Activated CD8-positive, alpha-beta memory T cell treated with anti-CD3 and anti-CD28 coated beads, Interleukin-2, amount 50 U/mL, for 1 hour (primary cell): Measurements from ENCODE around the gene NSMF.
A peak's percentile ranks its signal among the peaks of the same experiment; 100 is the strongest.

ENCODE experiments used
- DNase-seq: peaks from one replicate; pipeline ENCODE4 v3.0.0-alpha.2; 2020; ENCODE audit errors: extremely low read depth

The NSMF gene

DNA sequence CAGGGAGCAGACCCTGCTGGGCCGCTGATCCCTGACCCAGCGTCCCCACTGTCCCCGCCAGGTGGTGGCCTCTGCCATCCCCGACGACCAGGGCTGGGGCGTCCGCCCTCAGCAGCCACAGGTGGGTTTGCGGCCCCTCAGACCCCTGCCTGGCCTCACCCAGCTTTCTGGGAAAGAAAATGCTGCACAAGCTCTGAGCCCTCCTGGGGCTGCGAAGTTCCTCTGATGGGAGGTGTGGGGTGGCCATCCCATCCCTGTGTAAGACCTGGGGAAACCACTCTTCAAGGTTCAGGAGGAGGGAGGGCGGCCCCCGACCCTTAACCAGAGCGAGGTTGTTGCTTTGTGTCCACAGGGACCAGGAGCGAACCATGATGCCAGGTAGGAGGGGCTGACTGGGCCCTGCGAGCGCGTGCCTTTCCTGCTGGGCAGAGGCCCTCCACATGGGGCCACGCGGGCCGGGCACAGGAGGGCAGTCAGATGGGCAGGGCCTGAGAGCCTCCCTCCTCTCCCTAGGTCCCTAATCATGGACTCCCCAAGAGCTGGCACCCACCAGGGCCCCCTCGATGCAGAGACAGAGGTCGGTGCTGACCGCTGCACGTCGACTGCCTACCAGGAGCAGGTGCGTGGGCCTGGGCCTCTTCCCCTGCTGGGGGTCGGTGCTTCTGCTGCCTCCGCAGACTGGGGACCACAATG is 28.3 kb downstream of the NSMF start:
- DNase-seq = no peak

DNA sequence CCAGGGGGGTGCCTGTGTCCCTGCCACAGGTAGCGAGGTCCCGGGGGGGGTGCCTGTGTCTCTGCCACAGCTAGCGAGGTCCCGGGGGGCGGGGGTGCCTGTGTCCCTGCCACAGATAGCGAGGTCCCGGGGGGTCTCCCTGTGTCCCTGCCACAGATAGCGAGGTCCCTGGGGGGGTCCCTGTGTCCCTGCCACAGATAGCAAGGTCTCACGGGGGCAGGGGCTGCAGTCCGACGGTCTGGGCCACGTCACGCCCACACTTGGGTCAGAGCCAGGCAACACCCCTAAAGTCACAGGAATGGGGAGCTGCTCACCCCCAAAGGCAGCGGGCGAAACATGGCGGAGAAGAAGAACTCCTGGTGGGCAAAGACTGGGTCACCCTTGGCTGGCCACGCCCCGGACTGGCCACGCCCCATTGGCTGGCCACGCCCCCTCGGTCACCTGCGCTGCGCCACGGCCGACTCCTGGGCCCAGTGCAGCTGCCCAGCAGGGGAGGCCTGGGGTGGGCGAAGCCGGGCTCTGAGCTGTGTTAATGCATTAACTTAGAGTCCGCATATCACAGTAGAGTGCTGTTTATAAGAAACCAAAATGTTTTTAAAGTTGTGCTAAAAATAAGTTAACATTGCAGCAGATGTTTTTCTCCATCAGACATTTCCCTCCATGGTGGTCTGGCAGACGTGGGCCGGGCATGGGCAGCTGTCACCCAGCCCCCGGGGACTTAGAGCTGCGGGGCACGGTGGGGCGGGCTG is 29.0 kb downstream of the NSMF start:
- DNase-seq = no peak

DNA sequence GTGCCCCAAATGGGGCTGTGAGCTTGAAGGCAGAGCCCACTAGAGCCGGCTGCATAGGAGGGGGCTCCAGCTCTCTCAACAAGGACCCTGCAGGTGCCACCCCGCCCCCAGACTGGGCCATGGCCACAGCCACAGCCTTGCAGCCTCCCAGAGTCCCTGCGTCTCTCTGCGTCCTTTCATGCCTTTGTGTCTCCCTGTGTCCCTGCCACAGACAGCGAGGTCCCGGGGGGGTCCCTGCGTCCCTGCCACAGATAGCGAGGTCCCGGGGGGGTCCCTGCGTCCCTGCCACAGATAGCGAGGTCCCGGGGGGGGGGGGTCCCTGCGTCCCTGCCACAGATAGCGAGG is 29.6 kb downstream of the NSMF start:
- no peak for DNase-seq

DNA sequence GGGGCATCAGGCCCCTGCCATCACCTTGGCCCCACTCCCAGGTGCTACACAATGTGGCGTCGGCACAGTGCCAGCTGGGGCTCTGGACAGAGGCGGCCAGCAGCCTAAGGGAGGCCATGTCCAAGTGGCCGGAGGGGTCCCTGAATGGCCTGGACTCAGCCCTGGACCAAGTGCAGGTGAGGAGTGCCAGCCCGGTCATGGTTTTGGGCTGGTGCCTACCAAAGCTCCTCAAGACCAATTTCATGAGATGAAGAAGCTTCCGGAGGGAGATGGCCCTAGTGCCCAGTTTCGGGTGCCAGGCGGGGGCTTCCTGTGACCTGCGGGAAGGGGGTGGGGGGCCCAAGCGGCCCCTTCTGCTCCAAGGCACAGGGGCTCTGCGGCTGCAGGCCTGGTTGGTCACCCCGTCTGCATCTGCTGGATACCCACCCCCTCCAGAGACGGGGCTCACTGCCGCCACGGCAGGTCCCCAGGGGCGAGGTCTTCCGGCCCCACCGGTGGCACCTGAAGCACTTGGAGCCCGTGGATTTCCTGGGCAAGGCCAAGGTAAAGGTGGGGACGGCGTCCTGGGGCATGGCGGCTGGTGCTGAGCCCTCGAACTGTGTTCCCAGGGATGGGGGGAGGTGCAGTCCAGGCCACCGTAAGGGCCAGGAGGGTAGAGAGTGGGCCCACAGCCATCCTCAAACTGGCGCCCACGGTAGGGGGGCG is 30.1 kb downstream of the NSMF start:
- no peak for DNase-seq

DNA sequence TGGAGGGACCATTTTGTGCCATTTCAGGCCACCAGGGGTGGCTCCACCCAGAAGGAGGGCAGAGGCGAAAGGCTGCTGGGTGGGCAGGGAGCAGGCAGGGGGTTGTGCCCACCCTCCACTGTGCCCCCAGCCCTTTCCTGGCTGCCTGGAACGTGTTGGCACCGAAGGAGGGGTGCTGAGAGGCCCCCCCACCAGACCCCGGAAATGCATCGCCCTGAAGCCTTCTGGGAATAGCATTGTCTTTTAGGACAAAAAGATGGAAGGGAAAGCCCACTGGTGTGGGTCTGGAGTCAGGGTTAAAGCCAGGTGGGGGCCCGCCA is 30.9 kb downstream of the NSMF start:
- no peak for DNase-seq

DNA sequence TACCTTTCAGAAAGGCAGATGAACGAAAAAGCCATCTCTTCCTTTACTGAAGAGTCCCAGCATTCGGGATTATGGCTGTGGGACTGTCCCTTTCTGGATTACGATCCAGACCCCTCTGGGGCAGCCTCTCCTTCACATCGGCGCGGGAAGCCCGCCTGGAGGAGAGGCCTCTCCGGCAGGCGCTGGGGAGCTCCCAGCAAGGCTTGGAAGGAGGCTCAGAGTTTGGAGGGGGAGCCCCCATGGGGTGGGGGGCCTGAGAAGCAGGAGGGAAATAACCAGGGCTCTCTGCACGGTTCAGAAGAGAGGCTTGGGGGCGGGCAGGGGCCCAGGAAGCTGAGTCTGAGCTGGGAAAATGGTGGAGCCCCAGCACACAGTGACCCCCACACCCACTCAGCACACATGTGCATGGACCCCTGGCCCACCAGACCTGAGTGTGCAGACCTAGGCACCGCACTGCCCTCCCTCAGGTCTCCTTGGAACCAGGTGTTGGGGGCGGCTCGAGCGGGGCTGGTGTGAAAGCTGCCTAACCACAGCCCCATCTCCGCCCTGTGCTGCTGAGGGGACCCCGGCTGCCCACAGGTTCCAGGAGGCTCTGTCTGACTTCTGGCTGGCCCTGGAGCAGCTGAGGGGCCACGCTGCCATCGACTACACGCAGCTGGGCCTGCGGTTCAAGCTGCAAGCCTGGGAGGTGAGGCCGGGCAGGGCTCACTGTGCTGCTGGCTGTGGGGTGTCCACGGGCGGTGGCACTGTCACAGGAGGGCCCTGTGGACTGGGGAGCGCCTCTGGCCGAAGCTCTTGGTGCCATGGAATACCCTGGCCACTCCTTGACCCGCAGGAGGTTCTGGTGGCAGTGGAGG is 31.5 kb downstream of the NSMF start:
- no peak for DNase-seq

DNA sequence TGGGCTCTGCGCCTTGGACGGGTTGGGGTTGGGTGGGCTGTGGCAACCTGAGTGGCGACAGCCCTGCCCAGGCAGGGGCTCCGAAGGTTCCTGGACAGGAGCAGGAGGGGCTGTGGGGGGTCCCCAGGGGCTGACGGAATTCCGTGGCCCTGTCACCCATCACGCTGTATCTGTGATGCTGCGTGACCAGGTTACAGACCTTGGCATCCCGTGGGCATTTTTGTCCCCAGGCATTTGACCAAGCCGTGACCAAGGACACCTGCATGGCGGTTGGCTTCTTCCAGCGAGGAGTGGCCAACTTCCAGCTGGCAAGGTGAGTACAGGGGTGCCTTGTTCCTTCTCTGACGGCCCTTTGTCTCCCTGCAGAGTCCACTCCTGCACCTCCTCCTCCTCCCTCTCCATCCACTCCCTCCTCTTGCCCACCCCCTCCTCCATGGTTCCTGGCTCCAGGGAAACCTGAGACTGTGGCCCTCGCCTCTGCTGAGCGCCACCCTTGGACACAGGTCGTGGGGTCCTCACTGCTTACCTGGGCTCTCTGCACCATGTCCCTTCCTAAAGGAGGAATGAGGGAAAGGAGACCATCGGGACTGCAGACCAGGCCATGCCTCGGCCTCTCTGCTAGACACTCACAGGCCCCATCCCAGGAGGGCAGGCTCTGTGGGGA is 33.0 kb downstream of the NSMF start:
- DNase-seq = no peak

DNA sequence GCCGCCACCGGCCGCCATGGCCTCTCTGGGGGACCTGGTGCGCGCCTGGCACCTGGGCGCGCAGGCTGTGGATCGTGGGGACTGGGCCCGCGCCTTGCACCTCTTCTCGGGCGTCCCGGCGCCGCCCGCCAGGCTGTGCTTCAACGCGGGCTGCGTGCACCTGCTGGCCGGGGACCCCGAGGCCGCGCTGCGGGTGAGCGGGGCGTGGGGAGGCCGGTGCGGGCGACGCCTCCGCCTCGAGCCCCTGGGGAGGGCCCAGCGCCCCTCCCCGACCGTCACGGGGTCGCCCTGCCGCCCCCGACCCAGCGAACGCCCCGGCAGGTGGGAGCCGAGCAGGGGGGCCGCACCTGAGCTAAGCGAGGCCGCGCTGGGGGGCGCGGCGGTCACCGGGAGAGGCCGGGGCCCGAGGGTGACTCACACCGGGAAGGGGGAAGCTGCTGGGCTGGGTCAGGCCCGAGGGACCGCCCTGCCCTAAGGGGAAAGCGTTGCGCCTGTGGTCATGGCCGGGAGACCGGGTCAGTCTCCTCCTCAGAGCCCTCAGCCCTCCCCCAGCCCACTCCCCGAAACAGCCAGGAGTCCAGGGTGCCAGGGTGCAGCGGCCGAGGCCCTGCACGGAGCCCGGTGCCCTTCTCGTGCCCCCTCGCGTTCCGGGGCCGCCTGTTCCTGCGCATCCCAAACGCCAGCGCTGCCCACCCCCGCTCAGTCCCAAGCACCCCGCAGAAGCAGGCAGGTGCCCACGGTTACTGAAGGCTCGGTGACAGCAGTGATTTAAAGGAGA is 35.4 kb downstream of the NSMF start:
- no peak for DNase-seq

DNA sequence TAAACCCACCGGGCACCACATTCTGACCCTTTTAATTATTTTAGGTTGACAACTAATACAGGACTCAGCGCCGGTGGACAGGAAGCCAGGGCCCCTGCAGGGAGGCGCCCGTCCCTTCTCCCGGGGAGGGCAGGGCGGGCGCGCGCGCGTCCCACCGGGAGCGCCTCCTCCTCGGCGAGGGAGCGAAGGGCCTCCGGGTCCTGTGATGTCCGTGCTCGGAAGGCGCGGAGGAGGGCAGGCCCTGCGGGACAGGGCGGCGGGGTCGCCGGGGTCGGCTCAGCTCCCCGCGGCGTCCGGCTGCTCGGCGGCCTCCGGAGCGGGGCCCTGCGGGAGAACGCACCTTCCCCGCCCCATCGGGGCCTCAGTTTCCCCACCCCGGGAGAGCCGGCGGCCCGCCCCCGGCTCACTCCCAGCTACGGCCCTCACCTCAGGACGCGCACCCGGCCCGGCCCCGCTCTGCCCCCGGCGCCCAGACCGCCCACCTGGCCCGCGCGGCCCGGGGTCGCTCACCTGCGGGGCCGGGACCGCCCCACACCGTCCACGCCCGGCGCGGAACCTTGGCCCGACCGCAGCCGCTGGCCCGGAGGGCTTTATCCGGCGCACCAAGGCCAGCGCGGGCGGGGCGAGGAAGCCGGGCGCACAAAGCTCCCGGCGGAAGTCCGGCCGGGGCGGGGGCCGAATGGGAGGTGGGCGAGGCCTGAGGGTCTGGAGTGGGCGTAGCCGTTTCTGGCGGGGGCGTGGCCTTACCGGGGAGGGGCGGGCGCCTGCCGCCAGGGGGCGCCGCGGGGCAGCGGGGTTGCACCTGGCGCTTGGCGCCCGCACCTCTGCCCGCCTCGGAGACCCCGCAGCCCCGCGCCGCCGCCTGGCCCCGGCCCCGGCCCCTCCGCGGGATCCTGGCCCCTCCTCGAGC is 36.3 kb downstream of the NSMF start, which contains the start of the genes EXD3 and NOXA1:
EXD3 (minus strand) TSS at position 559 of the 910 bp plus-strand sequence. CDS start 27,805 bp downstream, outside the sequence.
NOXA1 (plus strand) TSS at position 790 of the 910 bp plus-strand sequence. CDS start 137 bp downstream, outside the sequence.
- DNase-seq = peak; percentile 85

DNA sequence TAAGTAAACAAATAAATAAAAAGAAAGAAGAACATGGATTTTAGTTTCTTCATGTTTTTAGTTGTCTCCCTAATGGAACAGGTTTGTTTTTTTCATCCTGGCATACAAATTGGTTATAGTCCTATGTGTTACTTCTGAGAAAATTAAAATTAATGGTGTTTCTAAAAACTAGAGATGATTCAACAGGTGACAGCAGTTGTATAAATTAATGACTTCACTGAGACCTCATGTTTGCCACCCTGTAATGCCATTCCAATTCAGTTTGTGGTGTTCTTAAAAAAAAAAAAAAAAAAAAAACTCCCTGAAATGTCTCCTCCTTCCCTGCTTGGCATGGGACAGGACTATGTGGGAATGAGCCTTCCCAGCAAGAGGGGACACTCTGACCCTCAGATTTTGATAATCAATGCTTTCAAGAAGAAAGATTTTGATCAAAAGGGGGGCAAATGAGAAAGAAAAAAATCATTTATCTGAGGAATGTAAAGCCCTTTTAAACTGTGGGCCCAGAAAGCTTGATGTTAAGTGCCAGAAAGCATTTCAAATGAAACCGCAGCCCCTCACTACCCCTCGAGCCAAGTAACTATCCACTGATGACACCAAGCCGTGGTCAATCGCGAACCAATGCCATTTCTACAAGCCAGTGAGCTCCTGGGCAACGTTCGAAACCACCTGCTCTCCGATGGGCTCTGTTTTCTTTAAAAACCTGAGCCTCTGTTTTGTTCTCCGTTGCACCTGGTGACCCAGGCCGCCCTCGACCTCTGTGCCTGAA is 37.1 kb downstream of the NSMF start:
- no peak for DNase-seq

DNA sequence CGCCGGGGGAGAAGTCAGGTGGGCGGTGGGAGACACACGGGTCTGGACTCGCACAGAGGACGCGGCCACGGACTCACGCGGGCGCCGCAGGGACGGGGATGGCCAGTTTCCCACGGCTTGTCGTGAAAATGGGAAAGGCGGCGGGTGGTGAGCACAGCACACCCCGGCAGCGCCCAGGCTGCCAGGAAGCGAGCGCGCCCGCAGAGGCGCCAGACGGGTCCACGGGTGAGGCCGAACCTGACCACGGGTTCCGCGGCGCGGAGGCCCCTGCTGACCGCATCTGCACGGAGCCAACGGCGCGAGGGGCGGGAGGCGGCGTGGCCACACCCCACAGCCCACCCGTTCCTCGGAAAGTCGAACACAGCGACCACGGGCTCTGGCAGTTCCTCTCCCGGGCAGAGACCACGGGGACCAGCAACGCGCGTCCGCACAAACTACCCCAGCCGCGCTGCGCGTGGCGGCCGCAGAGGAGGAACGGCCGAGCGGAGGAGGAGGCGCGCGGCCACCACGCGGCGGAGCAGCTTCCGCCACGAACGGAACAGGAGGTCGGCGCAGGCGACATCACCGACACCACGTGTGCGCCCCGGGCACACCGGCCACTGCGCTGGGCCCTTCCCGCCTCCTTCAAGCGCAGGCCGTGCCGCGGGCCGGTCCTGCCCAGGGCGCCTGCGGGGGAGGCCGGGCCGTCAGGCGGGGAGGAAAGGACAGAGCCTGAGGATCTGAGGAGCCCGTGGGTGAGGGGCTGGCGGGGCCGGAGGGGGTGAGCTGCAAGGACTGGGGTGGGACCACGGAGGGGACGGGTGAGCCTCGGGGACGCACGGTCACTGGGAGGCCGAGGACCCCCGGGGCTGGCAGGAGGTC is 41.7 kb downstream of the NSMF start:
- DNase-seq = no peak

DNA sequence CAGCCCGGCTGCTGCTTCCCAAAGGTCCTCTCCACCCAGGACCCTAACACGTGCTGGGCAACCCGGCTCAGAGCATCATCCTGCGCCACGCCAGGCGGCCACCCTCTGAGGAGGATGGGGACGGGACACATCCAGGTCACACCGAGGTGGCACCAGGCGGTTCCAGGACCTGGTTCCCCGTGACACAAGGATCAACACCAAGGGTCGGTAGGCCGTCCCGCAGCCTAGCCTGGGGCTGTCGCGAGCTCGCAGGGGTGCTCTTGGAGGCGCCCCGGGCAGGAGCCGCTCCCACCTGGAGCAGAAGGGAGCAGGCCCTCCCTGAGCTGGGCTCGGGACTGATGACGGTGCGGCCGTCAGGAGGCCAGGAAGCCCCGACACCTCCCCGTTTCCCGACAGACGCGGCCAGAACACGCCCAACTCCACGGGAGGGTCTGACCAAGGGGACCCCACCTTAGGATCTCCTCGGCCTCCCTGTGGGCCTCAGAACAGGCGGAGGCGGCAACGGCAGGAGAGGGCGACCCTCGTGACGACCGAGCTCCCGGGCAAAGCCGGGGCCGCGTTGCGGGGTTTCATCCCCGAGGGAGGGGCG is 42.5 kb downstream of the NSMF start:
- DNase-seq = no peak

DNA sequence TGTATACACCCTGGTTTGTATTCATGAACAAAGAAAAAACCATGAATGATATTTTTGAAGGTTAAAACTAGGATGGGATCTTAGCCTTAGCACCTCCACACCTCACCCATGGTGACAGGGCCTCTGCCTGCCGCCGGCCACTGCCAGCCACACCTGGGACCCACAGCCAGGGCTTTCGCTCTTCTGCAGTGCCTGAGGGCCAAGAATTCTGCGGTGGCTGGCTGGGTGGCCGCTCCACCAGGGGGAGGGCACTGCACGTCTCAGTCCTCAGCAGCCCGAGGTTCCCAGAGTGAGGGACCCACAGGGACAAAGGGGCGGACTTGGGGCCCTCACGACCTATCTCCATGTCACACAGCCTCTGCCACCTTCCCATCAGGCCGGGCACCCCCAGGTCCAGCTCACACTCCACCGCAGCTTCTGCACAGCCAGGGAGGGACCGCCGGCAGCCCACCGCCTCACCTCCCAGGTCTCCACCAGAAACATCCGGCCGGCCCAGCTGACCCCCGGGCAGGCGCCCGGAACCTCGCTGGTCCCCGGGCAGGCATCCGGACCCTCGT is 43.0 kb downstream of the NSMF start:
- no peak for DNase-seq

DNA sequence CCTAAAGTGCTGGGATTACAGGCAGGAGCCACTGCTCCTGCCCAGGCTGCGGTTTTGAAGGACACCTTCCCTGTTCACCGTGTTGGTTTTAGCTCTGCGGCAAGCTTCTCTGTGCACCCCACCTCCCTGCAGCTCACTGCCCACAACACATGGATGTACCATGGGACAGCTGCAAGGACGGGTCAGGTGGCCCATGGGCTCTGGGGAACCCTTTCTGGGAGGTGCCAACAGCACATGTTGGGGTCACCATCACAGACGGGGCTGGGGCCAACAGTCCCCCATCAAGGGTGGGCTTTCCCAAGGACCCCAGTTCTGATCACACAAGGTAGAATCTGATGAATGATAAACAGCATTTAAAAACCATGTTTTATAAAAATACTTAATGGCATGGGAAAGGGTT is 43.7 kb downstream of the NSMF start:
- no peak for DNase-seq

DNA sequence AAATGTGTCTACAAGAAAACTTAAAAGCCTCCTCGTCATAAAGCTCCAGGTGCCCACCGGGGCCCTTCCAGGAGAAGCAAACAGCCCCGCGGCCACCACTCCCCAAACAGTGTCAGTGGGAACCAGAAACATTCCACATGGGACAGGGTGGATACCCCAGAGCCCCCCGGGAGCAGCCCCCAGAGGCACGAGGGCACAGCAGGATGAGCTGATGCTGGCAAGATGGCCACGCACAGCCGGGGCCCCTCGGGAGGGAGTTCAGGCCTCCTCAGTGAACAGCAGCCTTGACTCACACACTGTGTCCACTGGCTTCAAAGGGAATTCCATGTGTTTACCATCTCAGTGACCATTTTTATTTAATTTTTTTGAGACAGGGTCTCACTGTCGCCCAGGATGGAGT is 46.7 kb downstream of the NSMF start:
- DNase-seq = no peak

DNA sequence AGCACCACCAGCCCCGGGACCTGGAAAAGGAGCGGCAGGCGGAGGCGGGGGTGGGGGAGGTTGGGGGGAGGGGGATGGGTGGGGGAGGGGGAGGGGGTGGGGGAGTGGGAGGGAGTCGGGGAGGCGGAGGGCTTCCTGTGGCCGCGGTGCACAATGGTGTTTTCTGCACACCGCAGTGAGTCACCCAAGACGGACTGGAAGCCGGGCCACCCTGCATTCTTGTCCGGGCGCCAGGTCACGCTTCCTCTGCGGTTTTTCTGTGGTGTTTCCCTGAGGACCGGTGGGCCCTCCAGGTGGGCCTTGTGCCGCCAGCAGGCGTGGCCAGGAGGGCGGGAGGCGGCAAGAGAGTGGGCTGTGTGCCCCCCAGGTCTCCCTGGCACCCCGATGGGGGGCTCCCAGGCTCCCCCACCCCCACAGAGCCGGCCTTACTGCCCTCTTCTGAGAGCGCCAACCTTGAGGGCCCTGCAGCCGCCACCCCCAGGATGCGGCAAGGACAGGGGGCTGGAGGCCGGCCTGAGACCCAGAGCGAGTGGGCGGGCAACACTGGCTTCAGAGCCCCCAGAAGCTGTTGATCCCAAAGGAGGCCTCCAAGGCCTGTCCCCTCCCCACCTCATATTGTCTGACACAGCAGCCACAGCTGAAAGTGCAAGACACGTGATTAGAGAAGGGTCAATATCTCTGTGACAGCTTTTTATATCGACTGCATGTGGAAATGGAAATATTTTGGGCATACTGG is 47.3 kb downstream of the NSMF start:
- DNase-seq = no peak
